Activated naive CD4-positive, alpha-beta T cell treated with anti-CD3 and anti-CD28 coated beads, Interleukin-2, amount 50 U/mL, for 24 hours (primary cell): ENCODE data around the gene SULT1A2.
A peak's percentile ranks its signal among the peaks of the same experiment; 100 is the strongest.
"Not testable (repeated sequence)": the region's sequence is repeated elsewhere in the genome, so short reads cannot be mapped to it uniquely, and the experiment has no call there.

ENCODE experiments used
- H3K27ac Mint-ChIP-seq: one replicate; pipeline ENCODE4 v1.8.0; 2021; ENCODE audit warnings: mild to moderate bottlenecking, mixed read lengths
- H3K27me3 Mint-ChIP-seq: one replicate; pipeline ENCODE4 v1.8.0; 2021; ENCODE audit warnings: mixed read lengths
- H3K36me3 Mint-ChIP-seq: one replicate; pipeline ENCODE4 v1.8.0; 2021; ENCODE audit warnings: mixed read lengths
- H3K4me1 Mint-ChIP-seq: one replicate; pipeline ENCODE4 v1.8.0; 2021; ENCODE audit warnings: mixed read lengths
- H3K4me3 Mint-ChIP-seq: one replicate; pipeline ENCODE4 v1.8.0; 2021; ENCODE audit warnings: mild to moderate bottlenecking, mixed read lengths
- H3K9me3 Mint-ChIP-seq: one replicate; pipeline ENCODE4 v1.8.0; 2021; ENCODE audit warnings: mixed read lengths

SULT1A2 gene

DNA sequence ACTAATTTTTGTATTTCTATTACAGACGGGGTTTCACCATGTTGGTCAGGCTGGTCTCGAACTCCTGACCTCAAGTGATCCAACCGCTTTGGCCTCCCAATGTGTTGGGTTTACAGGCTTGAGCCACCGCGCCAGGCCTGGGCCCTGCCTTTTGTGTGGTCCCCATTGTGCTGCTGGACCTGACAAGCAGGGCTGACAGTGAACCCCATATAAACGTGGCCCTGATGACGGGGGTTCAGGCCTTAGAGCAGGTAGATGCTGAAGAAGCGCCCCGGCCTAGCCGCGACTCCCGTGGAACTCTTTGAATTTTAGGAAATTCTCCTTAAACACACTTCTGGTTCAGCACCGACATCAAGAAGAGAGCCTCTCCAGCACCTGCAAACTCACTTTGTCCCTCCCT is 4.7 kb upstream of the SULT1A2 start:
- H3K36me3 Mint-ChIP-seq, H3K4me1 Mint-ChIP-seq, H3K9me3 Mint-ChIP-seq, H3K27me3 Mint-ChIP-seq, H3K4me3 Mint-ChIP-seq, H3K27ac Mint-ChIP-seq: not testable (repeated sequence)

- H3K27ac Mint-ChIP-seq, H3K9me3 Mint-ChIP-seq, H3K4me3 Mint-ChIP-seq, H3K36me3 Mint-ChIP-seq, H3K27me3 Mint-ChIP-seq, H3K4me1 Mint-ChIP-seq: not testable (repeated sequence)
These were observed 4.1 kb upstream of the SULT1A2 start for GRCh38 chr16:28600965-28601364.

- not testable (repeated sequence) for H3K27me3 Mint-ChIP-seq, H3K4me1 Mint-ChIP-seq, H3K4me3 Mint-ChIP-seq, H3K27ac Mint-ChIP-seq, H3K36me3 Mint-ChIP-seq, H3K9me3 Mint-ChIP-seq
These were observed 2.8 kb upstream of the SULT1A2 start for GRCh38 chr16:28599377-28600285.

DNA sequence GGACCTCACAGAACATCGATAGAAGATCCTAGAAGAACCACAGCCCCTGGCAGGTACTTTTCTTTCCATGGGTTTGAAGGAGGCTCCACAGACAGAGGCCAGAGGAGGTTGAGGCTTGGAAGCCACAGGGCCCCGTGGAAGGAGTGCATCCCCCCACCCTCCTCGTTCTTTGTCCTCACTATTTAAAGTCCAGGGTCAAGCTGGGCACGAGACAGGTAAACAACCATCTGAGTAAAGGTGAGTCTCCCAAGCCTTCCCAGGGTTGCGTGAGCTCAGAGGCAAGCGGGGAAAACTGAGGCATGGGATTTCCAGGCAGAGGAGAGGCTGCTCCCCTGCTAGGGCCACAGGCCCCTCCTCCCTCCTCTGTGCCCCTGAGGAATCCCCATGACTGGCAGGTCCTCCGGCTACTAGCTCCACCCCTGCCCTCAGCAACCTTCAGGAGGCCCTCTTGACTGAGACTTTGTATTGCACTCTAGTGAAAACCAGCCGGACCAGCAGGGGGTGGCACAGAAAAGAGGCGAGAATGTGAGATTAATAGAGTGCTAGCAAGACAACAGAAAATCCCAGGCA is 927 bp upstream of the SULT1A2 start:
- H3K4me1 Mint-ChIP-seq = peaks cover 7% of the 10 kb centered on the region
- H3K27me3 Mint-ChIP-seq = no peaks in the 10 kb centered on the region
- H3K27ac Mint-ChIP-seq = no peak overlapping the region
- H3K36me3 Mint-ChIP-seq = no peaks in the 10 kb centered on the region
- no peak overlapping the region for H3K4me3 Mint-ChIP-seq
- no peaks in the 10 kb centered on the region for H3K9me3 Mint-ChIP-seq

- no peaks in the 10 kb centered on the region for H3K9me3 Mint-ChIP-seq
These were observed 677 bp downstream of the SULT1A2 start for GRCh38 chr16:28596115-28596630.

GRCh38 chr16:28595451-28595850 is 1.4 kb downstream of the SULT1A2 start:
- not testable (repeated sequence) for H3K9me3 Mint-ChIP-seq, H3K4me3 Mint-ChIP-seq, H3K4me1 Mint-ChIP-seq, H3K27me3 Mint-ChIP-seq, H3K27ac Mint-ChIP-seq, H3K36me3 Mint-ChIP-seq

More at GRCh38 chr16:28596115-28596630, 677 bp downstream of the SULT1A2 start:
- H3K27ac Mint-ChIP-seq = no peak overlapping the region
- H3K36me3 Mint-ChIP-seq = peaks cover 3% of the 10 kb centered on the region
- no peaks in the 10 kb centered on the region for H3K27me3 Mint-ChIP-seq
- peaks cover 7% of the 10 kb centered on the region for H3K4me1 Mint-ChIP-seq
- H3K4me3 Mint-ChIP-seq = no peak overlapping the region

DNA sequence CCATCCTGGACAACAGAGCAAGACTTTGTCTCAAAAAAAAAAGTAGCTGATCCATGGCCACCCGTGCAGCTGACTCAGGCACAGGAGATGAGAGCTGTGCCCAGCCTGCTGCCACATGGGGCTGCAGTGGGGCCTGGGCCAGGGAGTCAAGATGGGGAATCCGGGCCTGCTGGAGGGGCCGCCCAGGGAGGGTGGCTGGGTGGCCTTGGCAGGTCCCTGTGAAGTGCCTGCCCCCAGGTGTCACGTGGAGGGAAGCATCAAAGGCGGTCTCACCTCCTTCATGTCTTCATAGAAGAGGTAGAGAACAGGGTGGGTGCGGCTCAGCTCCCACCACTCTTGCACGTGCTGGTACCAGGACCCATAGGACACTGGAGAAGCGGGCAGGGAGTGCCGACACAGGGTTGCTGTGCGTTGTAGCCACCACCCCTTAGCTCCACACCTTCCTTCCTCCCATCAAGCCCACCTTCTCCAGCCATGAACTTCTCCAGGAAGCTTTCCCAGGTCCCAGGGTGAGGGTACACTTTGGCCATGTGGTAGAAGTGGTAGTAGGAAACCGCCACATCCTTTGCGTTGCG is 3.8 kb downstream of the SULT1A2 start:
- H3K4me3 Mint-ChIP-seq = no peak overlapping the region

GRCh38 chr16:28592511-28592910 is 4.3 kb downstream of the SULT1A2 start:
- H3K4me1 Mint-ChIP-seq = peaks cover 7% of the 10 kb centered on the region
- no peak overlapping the region for H3K4me3 Mint-ChIP-seq
- no peaks in the 10 kb centered on the region for H3K27me3 Mint-ChIP-seq
- H3K36me3 Mint-ChIP-seq = peaks cover 7% of the 10 kb centered on the region
- H3K27ac Mint-ChIP-seq = no peak overlapping the region
- no peaks in the 10 kb centered on the region for H3K9me3 Mint-ChIP-seq

More for the DNA sequence above, 3.8 kb downstream of the SULT1A2 start:
- Mint-ChIP-seq H3K27ac (peak overlapping the region; percentile 30), H3K27me3 (no peaks in the 10 kb centered on the region), H3K36me3 (peaks cover 7% of the 10 kb centered on the region), H3K4me1 (peaks cover 7% of the 10 kb centered on the region), H3K9me3 (no peaks in the 10 kb centered on the region)

DNA sequence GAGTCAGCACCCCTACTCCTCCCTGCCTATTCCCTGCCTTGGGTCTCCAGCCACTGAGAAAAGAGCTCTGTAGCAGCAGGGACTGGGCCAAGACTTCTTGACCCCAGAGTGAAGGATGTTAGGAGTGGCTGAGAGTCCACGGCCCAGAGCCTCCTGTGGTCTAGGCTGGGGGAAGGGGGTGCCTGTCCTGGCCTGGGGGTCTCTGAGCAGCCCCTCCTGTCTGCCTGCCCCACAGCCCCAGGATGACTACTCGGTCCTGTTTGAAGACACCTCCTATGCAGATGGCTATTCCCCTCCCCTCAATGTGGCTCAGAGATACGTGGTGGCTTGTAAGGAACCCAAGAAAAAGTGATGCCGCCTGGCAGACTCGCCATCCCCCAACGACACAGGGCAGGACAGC is 5.5 kb downstream of the SULT1A2 start:
- Mint-ChIP-seq H3K27ac (no peak overlapping the region), H3K4me1 (no peaks in the 10 kb centered on the region), H3K4me3 (no peak overlapping the region), H3K27me3 (no peaks in the 10 kb centered on the region), H3K9me3 (no peaks in the 10 kb centered on the region), H3K36me3 (peaks cover 9% of the 10 kb centered on the region)

- no peak overlapping the region for H3K4me3 Mint-ChIP-seq
- peaks cover 10% of the 10 kb centered on the region for H3K36me3 Mint-ChIP-seq
- H3K9me3 Mint-ChIP-seq = no peaks in the 10 kb centered on the region
- no peak overlapping the region for H3K27ac Mint-ChIP-seq
- H3K27me3 Mint-ChIP-seq = no peaks in the 10 kb centered on the region
- H3K4me1 Mint-ChIP-seq = no peaks in the 10 kb centered on the region
These were observed 6.2 kb downstream of the SULT1A2 start for GRCh38 chr16:28590384-28591340.

GRCh38 chr16:28589930-28590329 is 6.9 kb downstream of the SULT1A2 start:
- Mint-ChIP-seq H3K27me3 (no peaks in the 10 kb centered on the region), H3K36me3 (peaks cover 10% of the 10 kb centered on the region), H3K4me3 (no peak overlapping the region), H3K9me3 (no peaks in the 10 kb centered on the region), H3K4me1 (no peaks in the 10 kb centered on the region), H3K27ac (no peak overlapping the region)

DNA sequence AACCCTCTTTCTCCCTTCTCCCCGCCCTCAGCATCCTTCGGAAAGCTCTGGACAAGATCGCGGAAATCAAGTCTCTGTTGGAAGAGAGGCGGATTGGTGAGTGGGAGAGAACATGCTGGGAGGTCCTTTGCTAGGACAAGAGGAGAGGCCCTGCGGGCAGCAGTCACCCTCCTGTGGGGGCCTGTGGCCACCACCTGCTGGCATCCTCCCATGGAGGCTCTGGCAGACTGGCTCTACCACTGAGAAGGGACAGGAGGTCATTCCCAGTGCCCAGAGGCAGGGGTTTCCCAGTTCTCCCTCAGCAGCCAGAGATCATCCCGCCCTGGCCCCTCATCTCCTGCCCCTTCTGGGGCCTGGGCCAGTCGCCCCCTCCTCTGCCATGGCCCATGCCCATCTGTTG is 7.8 kb downstream of the SULT1A2 start:
- H3K27ac Mint-ChIP-seq = peak overlapping the region; percentile 56
- no peaks in the 10 kb centered on the region for H3K4me1 Mint-ChIP-seq
- H3K4me3 Mint-ChIP-seq = no peak overlapping the region
- H3K9me3 Mint-ChIP-seq = no peaks in the 10 kb centered on the region
- H3K27me3 Mint-ChIP-seq = no peaks in the 10 kb centered on the region
- peaks cover 10% of the 10 kb centered on the region for H3K36me3 Mint-ChIP-seq

DNA sequence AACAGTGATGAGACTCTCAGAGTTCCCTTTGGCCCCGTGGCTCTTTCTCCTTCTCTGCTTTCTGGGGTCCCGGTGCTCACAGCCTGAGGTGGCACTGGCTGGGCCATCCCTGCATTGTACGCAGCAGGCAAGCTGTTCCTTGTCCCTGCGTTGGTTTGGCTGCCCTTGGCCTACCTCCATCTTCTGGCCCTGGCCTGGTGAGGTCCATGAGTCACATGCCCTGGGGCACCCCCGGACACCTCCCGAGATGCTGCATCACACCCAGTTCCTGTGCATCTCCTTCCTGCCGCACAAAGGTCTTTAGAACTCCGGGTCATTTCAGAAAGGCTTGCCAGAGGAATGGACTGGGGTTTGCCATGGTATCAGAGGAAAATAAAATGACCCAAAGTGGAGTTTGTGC is 9.5 kb downstream of the SULT1A2 start:
- peak overlapping the region; percentile 68 for H3K27ac Mint-ChIP-seq
- no peak overlapping the region for H3K4me3 Mint-ChIP-seq
- no peaks in the 10 kb centered on the region for H3K9me3 Mint-ChIP-seq
- no peaks in the 10 kb centered on the region for H3K27me3 Mint-ChIP-seq
- peaks cover 10% of the 10 kb centered on the region for H3K36me3 Mint-ChIP-seq
- H3K4me1 Mint-ChIP-seq = no peaks in the 10 kb centered on the region

DNA sequence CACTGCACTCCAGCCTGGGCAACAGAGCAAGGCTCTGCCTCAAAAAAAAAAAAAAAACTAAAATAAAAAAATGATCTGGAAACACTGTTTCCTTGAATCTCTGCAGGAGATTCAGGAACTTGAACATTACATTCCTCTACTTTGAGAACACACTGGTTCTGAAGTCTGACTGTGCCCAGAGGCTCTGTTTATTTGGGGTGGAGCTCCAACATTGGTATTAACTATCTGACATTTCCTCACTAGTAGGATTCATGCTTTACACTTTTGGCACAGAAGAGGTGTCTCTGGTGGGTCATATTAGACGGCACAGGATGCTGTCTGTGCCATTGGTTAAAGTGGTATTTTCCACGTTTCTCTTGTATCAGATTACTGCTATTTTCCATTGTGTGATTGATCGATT is 10.4 kb downstream of the SULT1A2 start:
- Mint-ChIP-seq H3K9me3 (no peaks in the 10 kb centered on the region), H3K4me1 (no peaks in the 10 kb centered on the region), H3K4me3 (no peak overlapping the region), H3K36me3 (peaks cover 12% of the 10 kb centered on the region), H3K27ac (no peak overlapping the region), H3K27me3 (no peaks in the 10 kb centered on the region)

DNA sequence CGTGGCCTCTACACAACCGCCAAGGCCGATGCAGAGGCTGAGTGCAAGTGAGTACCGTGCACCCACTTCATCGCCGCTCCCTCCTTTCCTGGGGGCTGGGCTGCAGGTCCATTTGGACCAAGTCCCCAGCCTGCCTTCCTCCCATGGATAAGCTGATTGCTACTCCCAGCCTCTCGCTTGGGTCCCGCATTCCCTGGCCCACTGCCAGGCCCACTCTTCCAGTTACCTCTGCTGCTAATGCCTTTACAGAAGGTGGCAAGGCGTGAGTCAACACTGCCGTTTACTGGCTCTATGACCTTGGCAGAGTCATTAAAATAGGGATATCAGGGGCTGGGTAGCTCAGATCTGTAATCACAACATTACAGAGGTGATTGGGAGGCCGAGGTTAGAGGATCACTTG is 11.2 kb downstream of the SULT1A2 start:
- Mint-ChIP-seq H3K27me3 (no peaks in the 10 kb centered on the region), H3K36me3 (peaks cover 11% of the 10 kb centered on the region), H3K27ac (no peak overlapping the region), H3K9me3 (no peaks in the 10 kb centered on the region), H3K4me1 (no peaks in the 10 kb centered on the region), H3K4me3 (no peak overlapping the region)
